ENCODE data around the gene RCE1. TPM values are rescaled to one million over a fixed set of nuclear protein-coding genes. Genes with fewer than 3 reads are reported as not detected.

RCE1 gene
- total RNA-seq, 1 experiment from 2014 or later: 52.5 TPM

GRCh38 chr11:66881927-66882452 lies 38.7 kb downstream of the RCE1 start:
- H3K79me1 ChIP-seq (ENCODE audit: insufficient read depth, low read depth, low read length, poor library complexity, severe bottlenecking): no peaks in the 10 kb centered on the region
- no peak overlapping the region for H2AK5ac ChIP-seq (ENCODE audit: insufficient read length, low read length)
- no peak overlapping the region for H4K5ac ChIP-seq (ENCODE audit: insufficient read length, low read depth, low read length)
- no peaks in the 10 kb centered on the region for H3K23me2 ChIP-seq (ENCODE audit: insufficient read length, low read depth, low read length, poor library complexity, severe bottlenecking)
- H3K9ac ChIP-seq (ENCODE audit: extremely low read depth, insufficient read length, low read length): no peak overlapping the region
- H3K79me2 ChIP-seq (ENCODE audit: insufficient read depth, low read length): no peaks in the 10 kb centered on the region
- no peaks in the 10 kb centered on the region for H3K9me3 Mint-ChIP-seq
- no peak overlapping the region for H4K8ac ChIP-seq (replicated peaks; ENCODE audit: insufficient read length, low read depth, low read length)
- no peak overlapping the region for H3K4me2 ChIP-seq (ENCODE audit: insufficient read depth, insufficient read length, low read length)
- H2BK15ac ChIP-seq (ENCODE audit: low read depth, low read length): no peak overlapping the region
- no peak overlapping the region for H2BK12ac ChIP-seq (ENCODE audit: insufficient read length, low read depth, low read length)
- no peaks in the 10 kb centered on the region for H3K27me3 ChIP-seq (ENCODE audit: insufficient read depth, low read length)
- H3K4me1 Mint-ChIP-seq: peaks cover 47 to 62% of the 10 kb centered on the region in 2 experiments
- TF ChIP-seq CTCF (conservative IDR thresholded peaks at IDR 0.05): no peak
- H4K91ac ChIP-seq (ENCODE audit: insufficient read length, low read depth, low read length): no peak overlapping the region
- no peak overlapping the region for H2BK120ac ChIP-seq (ENCODE audit: low read depth, low read length, poor library complexity, severe bottlenecking)
- no peak overlapping the region; the same call in 1 of the 2 replicates for H3K14ac ChIP-seq (ENCODE audit: insufficient read depth, low read length)
- H3K56ac ChIP-seq (ENCODE audit: insufficient read length, low read depth, low read length): no peak overlapping the region
- no peaks in the 10 kb centered on the region; the same call in 1 of the 2 replicates for H3K27me3 Mint-ChIP-seq (ENCODE audit: low read depth)
- peak overlapping the region in 1 of 2 experiments; percentile 56; a peak in 1 of 5 replicates for H3K4me3 Mint-ChIP-seq
- no peak overlapping the region for H3K27ac ChIP-seq (ENCODE audit: insufficient read length, low read depth, low read length)
- peaks cover 2% of the 10 kb centered on the region; the same call in 1 of the 2 replicates for H3K4me1 ChIP-seq (ENCODE audit: insufficient read depth, low read length)
- no peak for DNase-seq
- no peak overlapping the region for H3K18ac ChIP-seq (ENCODE audit: insufficient read length, low read depth, low read length)
- H2AFZ ChIP-seq (ENCODE audit: low read length): no peak overlapping the region
- H2BK20ac ChIP-seq (ENCODE audit: low read depth, low read length, poor library complexity, severe bottlenecking): no peak overlapping the region
- no peak overlapping the region for H3T11ph ChIP-seq (ENCODE audit: low read length)
- no peaks in the 10 kb centered on the region for H3K36me3 Mint-ChIP-seq (ENCODE audit: insufficient read depth in 1 of 3, low read depth in 3 of 3)
- no peak overlapping the region for H3K23ac ChIP-seq (ENCODE audit: insufficient read length, low read depth, low read length)
- H3K4ac ChIP-seq (ENCODE audit: low read depth, low read length): no peak overlapping the region
- H2BK5ac ChIP-seq (ENCODE audit: insufficient read length, low read length): no peak overlapping the region
- H3K9me3 ChIP-seq (ENCODE audit: control insufficient read depth, low read depth, low read length): no peaks in the 10 kb centered on the region
- no CpG with 5 or more reads among the region's 9 CpGs for WGBS (ENCODE audit: extremely low coverage, insufficient read length, low lambda C conversion rate)
- H3K27ac Mint-ChIP-seq: peak overlapping the region; percentile 82 to 94 (median 85); a peak in 6 of 7 replicates
- H4K20me1 ChIP-seq (ENCODE audit: control insufficient read depth, insufficient read depth, insufficient read length): no peaks in the 10 kb centered on the region
